Eye (tissue), 1 donor: ENCODE results near the gene HOXA3.

Experiments used
- DNase-seq: peaks from one replicate; pipeline ENCODE4 v3.0.0-alpha.2; 2015

The HOXA3 gene

GRCh38 chr7:27082171-27082570 lies 70.2 kb downstream of the HOXA3 start:
- no peak for DNase-seq

- DNase-seq, result no peak
Observed at GRCh38 chr7:27080844-27081436, 71.4 kb downstream of the HOXA3 start.

- no peak for DNase-seq
Observed at GRCh38 chr7:27079234-27079975, 73.0 kb downstream of the HOXA3 start.

- no peak for DNase-seq
Observed at GRCh38 chr7:27078616-27079233, 73.7 kb downstream of the HOXA3 start.

GRCh38 chr7:27073076-27073475 lies 79.3 kb downstream of the HOXA3 start:
- DNase-seq, result no peak

- DNase-seq, result peak; percentile 25
Observed at GRCh38 chr7:27071622-27072390, 80.6 kb downstream of the HOXA3 start.

GRCh38 chr7:27068259-27068658 lies 84.1 kb downstream of the HOXA3 start:
- no peak for DNase-seq

- DNase-seq, result no peak
Observed at GRCh38 chr7:27066148-27066547, 86.2 kb downstream of the HOXA3 start.

GRCh38 chr7:27065709-27066108 lies 86.7 kb downstream of the HOXA3 start:
- no peak for DNase-seq

GRCh38 chr7:27064661-27065060 lies 87.7 kb downstream of the HOXA3 start:
- DNase-seq, result no peak

- DNase-seq, result peak; percentile 33
Observed at GRCh38 chr7:27064159-27064558, 88.2 kb downstream of the HOXA3 start.

- DNase-seq, result no peak
Observed at GRCh38 chr7:27062946-27063345, 89.4 kb downstream of the HOXA3 start.
